SK-N-SH treated with all-trans-retinoic acid at 6 μM for 48 hours (cell line): ENCODE measurements around the gene TBC1D2B.

Experiments used
- ARNTL ChIP-seq: fragments of 450-650 bp; formaldehyde crosslinking; IDR thresholded peaks from 2 replicates; pipeline ENCODE4 v1.5.0; 2020; ENCODE audit warnings: low read depth, mild to moderate bottlenecking, moderate library complexity, borderline replicate concordance
- CREB5 ChIP-seq: fragments of 250-450 bp; sonication (Bioruptor Pico); IDR thresholded peaks from 2 replicates; pipeline ENCODE4 v1.5.1; 2020; ENCODE audit warnings: low read depth, mild to moderate bottlenecking, moderate library complexity
- CSRNP3 ChIP-seq: fragments of 250-450 bp; sonication (Bioruptor Pico); IDR thresholded peaks from 2 replicates; pipeline ENCODE4 v1.5.1; 2021; ENCODE audit warnings: mild to moderate bottlenecking, moderate library complexity
- OSR1 ChIP-seq: fragments of 250-450 bp; sonication (Bioruptor Pico); IDR thresholded peaks from 2 replicates; pipeline ENCODE4 v1.8.0; 2022; ENCODE audit warnings: moderate library complexity, mild to moderate bottlenecking, inconsistent platforms
- PATZ1 ChIP-seq: fragments of 250-450 bp; sonication (Bioruptor Pico); IDR thresholded peaks from 2 replicates; pipeline ENCODE4 v1.8.0; 2020; ENCODE audit warnings: mild to moderate bottlenecking, moderate library complexity, borderline replicate concordance
- PPARA ChIP-seq: fragments of 250-450 bp; sonication (Bioruptor Pico); IDR thresholded peaks from 2 replicates; pipeline ENCODE4 v1.5.0; 2020; ENCODE audit warnings: mild to moderate bottlenecking, borderline replicate concordance
- RARB ChIP-seq: fragments of 250-450 bp; sonication (Bioruptor Pico); IDR thresholded peaks from 2 replicates; pipeline ENCODE4 v1.8.0; 2021; ENCODE audit warnings: mild to moderate bottlenecking, moderate library complexity
- SNAI2 ChIP-seq: fragments of 250-450 bp; sonication (Bioruptor Pico); IDR thresholded peaks from 2 replicates; pipeline ENCODE4 v1.5.0; 2020; ENCODE audit warnings: mild to moderate bottlenecking, moderate library complexity
- TCF4 ChIP-seq: fragments of 250-450 bp; sonication (Bioruptor Pico); IDR thresholded peaks from 2 replicates; pipeline ENCODE4 v1.8.0; 2021; ENCODE audit warnings: mild to moderate bottlenecking, moderate library complexity, borderline replicate concordance
- TOX ChIP-seq: fragments of 250-450 bp; sonication (Bioruptor Pico); IDR thresholded peaks from 2 replicates; pipeline ENCODE4 v1.8.0; 2021; ENCODE audit warnings: mild to moderate bottlenecking, moderate library complexity, borderline replicate concordance
- ZFP3 ChIP-seq: fragments of 250-450 bp; sonication (Bioruptor Pico); IDR thresholded peaks from 2 replicates; pipeline ENCODE4 v1.5.0; 2020; ENCODE audit warnings: mild to moderate bottlenecking, moderate library complexity
- ZNF565 ChIP-seq: fragments of 450-650 bp; formaldehyde crosslinking; conservative IDR thresholded peaks from 2 replicates; pipeline ENCODE4 v1.5.0; 2020; ENCODE audit warnings: low read depth, mild to moderate bottlenecking, moderate library complexity
- ZNF70 ChIP-seq: fragments of 450-650 bp; formaldehyde crosslinking; IDR thresholded peaks from 2 replicates; pipeline ENCODE4 v1.5.0; 2020; ENCODE audit warnings: mild to moderate bottlenecking, moderate library complexity
- ZNF8 ChIP-seq: fragments of 450-650 bp; formaldehyde crosslinking; IDR thresholded peaks from 2 replicates; pipeline ENCODE4 v1.5.0; 2020; ENCODE audit warnings: mild to moderate bottlenecking, moderate library complexity

GRCh38 chr15:78125267-78125666 is 47.8 kb upstream of the TBC1D2B start:
- TF ChIP-seq ZFP3 (CRISPR knock-in tag) (no peak), CSRNP3 (CRISPR knock-in tag) (no peak), TCF4 (CRISPR knock-in tag) (no peak), CREB5 (CRISPR knock-in tag) (no peak), PATZ1 (CRISPR knock-in tag) (no peak), ARNTL (CRISPR knock-in tag) (no peak), PPARA (CRISPR knock-in tag) (no peak), ZNF565 (CRISPR knock-in tag) (no peak), RARB (CRISPR knock-in tag) (no peak), SNAI2 (CRISPR knock-in tag) (no peak), ZNF8 (CRISPR knock-in tag) (no peak), TOX (CRISPR knock-in tag) (no peak), OSR1 (no peak), ZNF70 (CRISPR knock-in tag) (no peak)
